Suprapubic skin (tissue), 4 donors: ENCODE results near the gene IL20RA.

Source experiments
- POLR2A ChIP-seq, 2 donors: fragments of 450-650 bp; IDR thresholded peaks; one replicate each; pipeline ENCODE4 v1.6.1; 2017; ENCODE audit warnings: antibody characterized with exemption in 2 of 2, mild to moderate bottlenecking in 2 of 2, moderate library complexity in 2 of 2
- POLR2AphosphoS5 ChIP-seq, 3 donors: sonication (generic); formaldehyde crosslinking; IDR thresholded peaks; one replicate each; pipeline ENCODE4 v1.6.1; 2017; ENCODE audit warnings: antibody characterized with exemption in 3 of 3
- TF ChIP-seq, protein P1 (sequence below), 2 donors: fragments of 200-600 bp in 1 of 2; fragments of 450-650 bp in 1 of 2; sonication (generic) in 1 of 2; IDR thresholded peaks; one replicate each; pipeline ENCODE4 v1.5.1; 2016 to 2019; ENCODE audit warnings: antibody characterized with exemption in 2 of 2, mild to moderate bottlenecking in 1 of 2, moderate library complexity in 1 of 2

- TF ChIP-seq, protein P1, sequence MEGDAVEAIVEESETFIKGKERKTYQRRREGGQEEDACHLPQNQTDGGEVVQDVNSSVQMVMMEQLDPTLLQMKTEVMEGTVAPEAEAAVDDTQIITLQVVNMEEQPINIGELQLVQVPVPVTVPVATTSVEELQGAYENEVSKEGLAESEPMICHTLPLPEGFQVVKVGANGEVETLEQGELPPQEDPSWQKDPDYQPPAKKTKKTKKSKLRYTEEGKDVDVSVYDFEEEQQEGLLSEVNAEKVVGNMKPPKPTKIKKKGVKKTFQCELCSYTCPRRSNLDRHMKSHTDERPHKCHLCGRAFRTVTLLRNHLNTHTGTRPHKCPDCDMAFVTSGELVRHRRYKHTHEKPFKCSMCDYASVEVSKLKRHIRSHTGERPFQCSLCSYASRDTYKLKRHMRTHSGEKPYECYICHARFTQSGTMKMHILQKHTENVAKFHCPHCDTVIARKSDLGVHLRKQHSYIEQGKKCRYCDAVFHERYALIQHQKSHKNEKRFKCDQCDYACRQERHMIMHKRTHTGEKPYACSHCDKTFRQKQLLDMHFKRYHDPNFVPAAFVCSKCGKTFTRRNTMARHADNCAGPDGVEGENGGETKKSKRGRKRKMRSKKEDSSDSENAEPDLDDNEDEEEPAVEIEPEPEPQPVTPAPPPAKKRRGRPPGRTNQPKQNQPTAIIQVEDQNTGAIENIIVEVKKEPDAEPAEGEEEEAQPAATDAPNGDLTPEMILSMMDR (IDR thresholded peaks at IDR 0.05), result no peak
- TF ChIP-seq POLR2A (IDR thresholded peaks at IDR 0.05) (no peak), POLR2AphosphoS5 (IDR thresholded peaks at IDR 0.05) (no peak)
Measured at GRCh38 chr6:136968837-136969236, 75.9 kb downstream of the IL20RA start.
